Measurements from ENCODE around the gene MED25. TPM values are rescaled to one million over a fixed set of nuclear protein-coding genes. Genes with fewer than 3 reads are reported as not detected.

MED25 gene
- total RNA-seq, 1 experiment from 2014 or later: 93.0 TPM

DNA sequence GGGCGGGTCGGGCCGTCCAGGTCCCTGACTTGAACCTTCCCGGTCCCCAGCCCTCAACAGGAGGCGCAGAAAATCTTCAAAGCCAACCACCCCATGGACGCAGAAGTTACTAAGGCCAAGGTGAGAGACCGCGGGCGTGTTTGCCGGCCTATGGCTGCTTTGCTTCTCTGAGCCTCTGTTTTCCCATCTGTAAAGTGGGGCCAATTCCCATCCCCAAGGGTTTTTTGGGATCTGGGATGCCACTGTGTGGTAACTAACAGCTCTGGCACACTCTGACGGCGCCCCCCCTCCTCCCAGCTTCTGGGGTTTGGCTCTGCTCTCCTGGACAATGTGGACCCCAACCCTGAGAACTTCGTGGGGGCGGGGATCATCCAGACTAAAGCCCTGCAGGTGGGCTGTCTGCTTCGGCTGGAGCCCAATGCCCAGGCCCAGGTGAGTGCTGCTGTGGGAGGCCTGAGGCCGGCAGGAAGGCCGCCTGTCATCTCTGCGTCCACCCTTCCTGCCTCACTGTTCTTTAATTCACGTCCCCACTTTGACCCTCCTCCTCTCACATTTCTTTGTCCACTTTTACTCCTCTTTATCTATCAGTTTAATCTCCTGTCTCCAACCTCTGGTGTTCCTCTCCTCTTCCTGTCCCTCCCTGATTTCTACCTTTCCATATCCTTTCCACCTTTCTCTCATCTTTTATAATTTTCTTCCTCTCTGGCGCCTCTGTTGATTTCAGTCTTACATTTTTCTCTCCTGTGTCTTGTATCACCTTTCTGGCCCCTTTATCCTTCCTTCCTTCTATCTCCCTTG lies 12.1 kb upstream of the MED25 start:
- Histone ChIP-seq H3K9me3 (ENCODE audit: low read depth, low read length, poor library complexity, severe bottlenecking) (no peaks in the 10 kb centered on the region), H3K4me1 (ENCODE audit: insufficient read depth, low read length, poor library complexity, severe bottlenecking) (peaks cover 28% of the 10 kb centered on the region), H3K27me3 (replicated peaks; ENCODE audit: insufficient read depth, low read depth, low read length, poor library complexity) (no peaks in the 10 kb centered on the region), H3K27ac (ENCODE audit: low read depth, low read length, poor library complexity, severe bottlenecking) (no peak overlapping the region), H3K4me3 (ENCODE audit: low read depth, low read length, poor library complexity, severe bottlenecking) (no peak overlapping the region), H3K36me3 (ENCODE audit: insufficient read depth, low read length, poor library complexity, severe bottlenecking) (peaks cover 18% of the 10 kb centered on the region)
- no TSS peak for BruUV-seq (replicated peaks)
- intact Hi-C loops (cut with micrococcal nuclease; ENCODE audit: unreplicated experiment): no loop called here
- TF ChIP-seq, protein P1, sequence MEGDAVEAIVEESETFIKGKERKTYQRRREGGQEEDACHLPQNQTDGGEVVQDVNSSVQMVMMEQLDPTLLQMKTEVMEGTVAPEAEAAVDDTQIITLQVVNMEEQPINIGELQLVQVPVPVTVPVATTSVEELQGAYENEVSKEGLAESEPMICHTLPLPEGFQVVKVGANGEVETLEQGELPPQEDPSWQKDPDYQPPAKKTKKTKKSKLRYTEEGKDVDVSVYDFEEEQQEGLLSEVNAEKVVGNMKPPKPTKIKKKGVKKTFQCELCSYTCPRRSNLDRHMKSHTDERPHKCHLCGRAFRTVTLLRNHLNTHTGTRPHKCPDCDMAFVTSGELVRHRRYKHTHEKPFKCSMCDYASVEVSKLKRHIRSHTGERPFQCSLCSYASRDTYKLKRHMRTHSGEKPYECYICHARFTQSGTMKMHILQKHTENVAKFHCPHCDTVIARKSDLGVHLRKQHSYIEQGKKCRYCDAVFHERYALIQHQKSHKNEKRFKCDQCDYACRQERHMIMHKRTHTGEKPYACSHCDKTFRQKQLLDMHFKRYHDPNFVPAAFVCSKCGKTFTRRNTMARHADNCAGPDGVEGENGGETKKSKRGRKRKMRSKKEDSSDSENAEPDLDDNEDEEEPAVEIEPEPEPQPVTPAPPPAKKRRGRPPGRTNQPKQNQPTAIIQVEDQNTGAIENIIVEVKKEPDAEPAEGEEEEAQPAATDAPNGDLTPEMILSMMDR (conservative IDR thresholded peaks at IDR 0.05; ENCODE audit: low read depth, low read length): no peak
- no peak for TF ChIP-seq EZH2 (IDR thresholded peaks at IDR 0.05; ENCODE audit: borderline replicate concordance, low read depth, low read length, poor library complexity, severe bottlenecking)
- ChIA-PET POLR2A (ENCODE audit: low non-redundant PET) (no interaction called here), CTCF (interaction anchor here (0.6 kb wide), 1 partner anchor 142 kb away, joined by 3 read pairs; no protein-coding TSS in a partner anchor)
- no peak for DNase-seq (ENCODE audit: low spot score)

- BruUV-seq (replicated peaks): TSS peak; percentile 38
- CTCF ChIA-PET: no interaction called here
Measured at GRCh38 chr19:49806620-49806959, 11.5 kb upstream of the MED25 start.

DNA sequence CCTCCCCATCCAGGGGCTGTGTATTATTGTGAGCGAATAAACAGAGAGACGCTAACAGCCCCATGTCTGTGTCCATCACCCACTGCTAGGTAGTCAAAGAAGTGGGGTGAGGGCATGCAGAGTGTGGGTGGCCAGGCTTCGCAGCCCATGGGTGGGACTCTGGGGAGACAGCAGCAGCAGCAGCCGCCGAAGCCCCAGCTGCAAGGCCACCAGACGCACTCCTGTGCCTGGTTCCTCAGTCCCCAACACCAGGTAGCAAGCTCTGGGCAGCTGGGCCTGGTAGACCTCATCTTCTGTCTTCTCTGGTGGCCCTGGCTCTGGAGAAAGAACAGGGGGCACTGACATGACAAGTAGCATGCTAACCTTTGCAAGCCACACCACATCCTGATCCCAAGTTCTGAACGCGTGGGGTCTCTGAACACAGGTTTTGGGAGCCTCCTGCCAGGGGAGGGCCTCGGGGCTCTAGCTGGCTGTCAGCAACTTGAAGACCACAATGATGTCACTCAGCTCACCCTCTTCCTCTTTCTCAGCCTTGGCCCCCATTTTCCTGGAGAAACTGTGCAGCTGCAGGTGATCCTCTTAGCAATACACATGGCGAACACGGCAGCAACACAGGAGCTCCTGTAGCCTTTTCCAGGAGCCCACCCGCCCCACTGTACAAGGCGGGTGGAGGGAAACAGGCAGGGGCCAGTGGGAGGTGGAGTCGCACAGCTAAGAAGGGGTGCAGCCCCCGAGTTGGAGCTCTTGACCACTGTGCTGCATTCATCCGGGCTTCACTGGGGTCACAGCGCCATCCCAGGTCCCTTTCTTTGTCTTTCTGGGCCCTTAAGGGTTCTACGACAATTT lies 10.8 kb upstream of the MED25 start:
- no peak for DNase-seq (ENCODE audit: low spot score)
- TF ChIP-seq, protein P1 (conservative IDR thresholded peaks at IDR 0.05; ENCODE audit: low read depth, low read length): no peak
- TF ChIP-seq EZH2 (IDR thresholded peaks at IDR 0.05; ENCODE audit: borderline replicate concordance, low read depth, low read length, poor library complexity, severe bottlenecking): no peak
- no peak overlapping the region for H3K27ac ChIP-seq (ENCODE audit: low read depth, low read length, poor library complexity, severe bottlenecking)
- ChIA-PET CTCF (no interaction called here), POLR2A (ENCODE audit: low non-redundant PET) (no interaction called here)
- no peak overlapping the region for H3K4me3 ChIP-seq (ENCODE audit: low read depth, low read length, poor library complexity, severe bottlenecking)
- H3K27me3 ChIP-seq (replicated peaks; ENCODE audit: insufficient read depth, low read depth, low read length, poor library complexity): no peaks in the 10 kb centered on the region
- peaks cover 24% of the 10 kb centered on the region for H3K4me1 ChIP-seq (ENCODE audit: insufficient read depth, low read length, poor library complexity, severe bottlenecking)
- intact Hi-C loops (cut with micrococcal nuclease; ENCODE audit: unreplicated experiment): no loop called here
- no peaks in the 10 kb centered on the region for H3K9me3 ChIP-seq (ENCODE audit: low read depth, low read length, poor library complexity, severe bottlenecking)
- H3K36me3 ChIP-seq (ENCODE audit: insufficient read depth, low read length, poor library complexity, severe bottlenecking): peaks cover 18% of the 10 kb centered on the region
- BruUV-seq (replicated peaks): no TSS peak

More at GRCh38 chr19:49806620-49806959, 11.5 kb upstream of the MED25 start:
- Histone ChIP-seq H3K27ac (ENCODE audit: low read depth, low read length, poor library complexity, severe bottlenecking) (no peak overlapping the region), H3K4me1 (ENCODE audit: insufficient read depth, low read length, poor library complexity, severe bottlenecking) (peaks cover 28% of the 10 kb centered on the region), H3K27me3 (replicated peaks; ENCODE audit: insufficient read depth, low read depth, low read length, poor library complexity) (no peaks in the 10 kb centered on the region), H3K36me3 (ENCODE audit: insufficient read depth, low read length, poor library complexity, severe bottlenecking) (peaks cover 18% of the 10 kb centered on the region), H3K4me3 (ENCODE audit: low read depth, low read length, poor library complexity, severe bottlenecking) (no peak overlapping the region), H3K9me3 (ENCODE audit: low read depth, low read length, poor library complexity, severe bottlenecking) (no peaks in the 10 kb centered on the region)
- POLR2A ChIA-PET (ENCODE audit: low non-redundant PET): no interaction called here
- no peak for DNase-seq (ENCODE audit: low spot score)
- TF ChIP-seq, protein P1 (conservative IDR thresholded peaks at IDR 0.05; ENCODE audit: low read depth, low read length): no peak
- no peak for TF ChIP-seq EZH2 (IDR thresholded peaks at IDR 0.05; ENCODE audit: borderline replicate concordance, low read depth, low read length, poor library complexity, severe bottlenecking)
- intact Hi-C loops (cut with micrococcal nuclease; ENCODE audit: unreplicated experiment): no loop called here
